OCI-LY7 (cell line): Measurements from ENCODE around the gene LAMA4.

Source experiments
- EZH2phosphoT487 ChIP-seq: fragments of 200-600 bp; sonication (generic); IDR thresholded peaks from 2 replicates; pipeline ENCODE4 v1.6.1; 2018; ENCODE audit warnings: low read depth, borderline replicate concordance, mild to moderate bottlenecking, mixed run types, antibody characterized with exemption, low read length, moderate library complexity, mixed read lengths
- TF ChIP-seq, protein P1 (sequence below): fragments of 200-600 bp; sonication (generic); conservative IDR thresholded peaks from 2 replicates; pipeline ENCODE4 v1.5.1; 2014; ENCODE audit warnings: mild to moderate bottlenecking, antibody characterized with exemption, low read length, moderate library complexity, mixed read lengths

DNA sequence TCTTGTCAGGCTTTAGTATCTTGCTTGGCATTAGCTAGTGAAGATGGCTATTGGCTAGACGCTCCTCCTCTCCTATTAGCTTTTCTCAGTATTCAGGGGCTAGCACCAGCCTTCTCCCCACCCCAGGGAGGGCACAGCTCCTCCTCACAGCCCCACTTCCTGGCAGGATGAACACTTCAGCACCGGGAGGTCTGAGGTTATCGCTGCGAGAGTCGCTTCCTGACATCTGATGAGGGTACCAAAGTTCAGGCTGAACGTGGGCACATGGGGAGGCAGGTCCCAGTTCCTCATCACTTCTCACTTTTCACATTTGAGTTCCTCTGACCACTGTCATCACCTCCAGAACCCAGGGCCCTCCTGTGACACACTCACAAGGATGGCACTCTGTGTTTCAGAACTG lies 66.6 kb downstream of the LAMA4 start:
- no peak for TF ChIP-seq EZH2phosphoT487
- TF ChIP-seq, protein P1, sequence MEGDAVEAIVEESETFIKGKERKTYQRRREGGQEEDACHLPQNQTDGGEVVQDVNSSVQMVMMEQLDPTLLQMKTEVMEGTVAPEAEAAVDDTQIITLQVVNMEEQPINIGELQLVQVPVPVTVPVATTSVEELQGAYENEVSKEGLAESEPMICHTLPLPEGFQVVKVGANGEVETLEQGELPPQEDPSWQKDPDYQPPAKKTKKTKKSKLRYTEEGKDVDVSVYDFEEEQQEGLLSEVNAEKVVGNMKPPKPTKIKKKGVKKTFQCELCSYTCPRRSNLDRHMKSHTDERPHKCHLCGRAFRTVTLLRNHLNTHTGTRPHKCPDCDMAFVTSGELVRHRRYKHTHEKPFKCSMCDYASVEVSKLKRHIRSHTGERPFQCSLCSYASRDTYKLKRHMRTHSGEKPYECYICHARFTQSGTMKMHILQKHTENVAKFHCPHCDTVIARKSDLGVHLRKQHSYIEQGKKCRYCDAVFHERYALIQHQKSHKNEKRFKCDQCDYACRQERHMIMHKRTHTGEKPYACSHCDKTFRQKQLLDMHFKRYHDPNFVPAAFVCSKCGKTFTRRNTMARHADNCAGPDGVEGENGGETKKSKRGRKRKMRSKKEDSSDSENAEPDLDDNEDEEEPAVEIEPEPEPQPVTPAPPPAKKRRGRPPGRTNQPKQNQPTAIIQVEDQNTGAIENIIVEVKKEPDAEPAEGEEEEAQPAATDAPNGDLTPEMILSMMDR: no peak
